HT1080 (cell line): ENCODE results near the gene XPNPEP1. TPM values are rescaled to one million over a fixed set of nuclear protein-coding genes. Genes with fewer than 3 reads are reported as not detected.

Source experiments
- DNase-seq: peaks from one replicate; pipeline ENCODE4 v3.0.0-alpha.2; 2015; ENCODE audit warnings: low read depth
- total RNA-seq: library from RNA; depleted of rRNA; stranded (reverse); fragments of >200 nt; shearing (Covaris generic); gene quantifications from 2 replicates; pipeline ENCODE4 v1.2.3, GENCODE V29; 2014

The XPNPEP1 gene
- total RNA-seq, 1 experiment from 2014 or later, result 88.8 TPM

DNA sequence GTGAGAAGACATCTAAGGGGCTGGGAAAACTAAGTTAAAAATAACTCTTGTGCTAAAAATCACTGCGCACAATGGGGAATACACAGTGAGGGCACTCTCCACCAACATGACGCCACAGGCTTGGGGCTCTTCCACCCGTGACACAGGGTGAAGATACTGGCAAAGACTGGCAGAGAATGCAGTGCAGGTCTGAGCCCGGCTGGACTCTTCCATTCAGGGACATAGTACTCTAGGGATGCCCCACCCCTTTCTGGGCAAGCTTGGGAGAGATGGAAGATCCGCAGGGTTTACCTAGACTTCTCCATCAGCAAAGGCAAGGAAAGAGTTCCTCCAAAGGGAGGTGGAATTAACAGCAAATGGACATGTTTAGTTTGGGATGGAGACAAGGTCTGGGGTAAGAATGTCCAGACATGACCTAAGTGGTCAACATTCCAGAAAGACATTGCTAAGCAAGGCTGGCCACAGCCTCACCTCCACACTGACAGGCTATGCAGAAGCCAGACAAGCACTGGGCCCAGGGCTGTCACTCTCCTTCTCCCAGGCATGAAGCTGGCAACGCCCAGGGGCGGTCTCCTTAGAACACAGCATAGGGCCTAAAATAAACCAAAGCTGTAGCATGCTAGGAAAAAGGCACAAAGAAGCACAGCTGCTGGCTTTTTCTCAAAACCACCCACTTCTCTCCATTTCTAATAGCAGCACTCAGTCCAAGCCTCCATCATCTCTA, 28.1 kb downstream of the XPNPEP1 start:
- DNase-seq, result no peak

DNA sequence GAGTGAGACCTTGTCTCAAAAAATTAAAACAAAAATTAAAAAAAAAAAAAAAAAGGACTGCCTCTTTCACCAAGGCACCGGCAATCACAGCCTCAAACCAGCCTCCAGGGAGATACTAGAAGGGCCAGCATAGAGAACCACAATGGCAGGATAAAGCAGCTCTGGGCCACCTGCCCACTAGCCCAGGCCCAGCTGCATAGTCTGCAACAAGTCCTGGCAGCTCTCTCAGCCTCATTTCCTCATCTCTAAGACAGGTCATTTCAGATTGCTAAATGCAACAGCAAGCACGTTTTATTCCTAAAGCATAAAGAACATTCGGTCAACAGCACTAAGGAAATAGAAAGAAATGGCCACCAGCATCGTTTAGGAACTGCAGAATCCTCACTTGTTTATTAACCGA, 28.8 kb downstream of the XPNPEP1 start:
- DNase-seq, result no peak

DNA sequence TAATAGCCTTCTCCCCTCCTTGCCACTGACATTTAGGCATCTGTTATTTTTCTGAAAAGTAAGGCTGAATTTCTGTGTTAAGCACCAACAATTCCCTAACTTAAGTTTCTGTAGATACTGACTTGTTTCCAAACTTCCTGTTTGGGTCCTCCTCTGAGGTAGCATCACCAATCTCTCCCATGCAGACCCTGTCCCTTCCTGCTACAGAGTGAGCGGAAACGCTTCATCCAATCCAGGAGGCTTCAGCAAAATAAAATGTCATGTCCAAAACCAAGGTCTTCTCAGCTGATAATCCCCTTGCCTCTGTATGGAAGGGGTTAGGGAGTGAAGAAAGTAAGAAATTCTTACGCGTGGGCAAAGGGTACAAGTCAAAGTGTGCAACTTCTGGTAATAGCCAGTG, 29.9 kb downstream of the XPNPEP1 start:
- DNase-seq, result no peak

DNA sequence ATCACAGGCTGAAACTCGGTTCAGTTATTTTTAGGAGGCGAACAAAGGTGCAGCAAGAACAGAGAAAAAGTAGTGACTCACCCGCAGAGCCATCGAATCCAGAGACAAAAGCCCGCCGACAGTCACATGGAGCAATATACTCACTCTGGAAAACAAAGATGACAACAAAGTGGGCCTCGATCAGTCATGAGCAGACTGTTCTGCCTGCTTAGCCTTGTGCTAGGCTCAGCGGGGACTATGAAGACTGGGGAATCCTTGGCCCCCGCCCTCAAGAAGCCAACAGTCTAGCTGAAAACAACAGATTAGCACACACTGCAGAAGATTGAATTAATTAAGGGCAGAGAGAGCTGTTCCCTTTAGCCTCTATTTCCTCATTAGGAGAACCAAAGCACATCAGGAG, 30.4 kb downstream of the XPNPEP1 start:
- peak; percentile 38 for DNase-seq

DNA sequence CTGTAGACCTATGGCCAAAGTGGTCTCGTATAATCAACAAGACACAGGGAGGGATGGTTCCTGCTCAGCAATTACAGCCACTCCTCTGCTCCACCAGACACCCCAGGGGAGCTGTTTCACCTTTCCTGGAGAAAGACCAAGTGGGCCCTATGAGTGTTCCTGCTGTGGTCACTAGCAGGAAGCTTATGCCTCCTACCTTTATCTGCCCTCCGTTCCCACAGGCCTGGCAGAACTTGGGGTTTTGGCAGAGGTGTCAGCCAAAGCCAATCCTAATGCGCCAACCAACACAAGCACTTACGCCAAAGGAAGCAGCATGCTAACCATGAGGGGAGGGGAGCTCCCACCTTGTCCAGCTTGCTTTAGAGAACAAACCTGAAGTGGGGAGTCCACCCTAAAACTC, 31.2 kb downstream of the XPNPEP1 start:
- DNase-seq, result peak; percentile 40

DNA sequence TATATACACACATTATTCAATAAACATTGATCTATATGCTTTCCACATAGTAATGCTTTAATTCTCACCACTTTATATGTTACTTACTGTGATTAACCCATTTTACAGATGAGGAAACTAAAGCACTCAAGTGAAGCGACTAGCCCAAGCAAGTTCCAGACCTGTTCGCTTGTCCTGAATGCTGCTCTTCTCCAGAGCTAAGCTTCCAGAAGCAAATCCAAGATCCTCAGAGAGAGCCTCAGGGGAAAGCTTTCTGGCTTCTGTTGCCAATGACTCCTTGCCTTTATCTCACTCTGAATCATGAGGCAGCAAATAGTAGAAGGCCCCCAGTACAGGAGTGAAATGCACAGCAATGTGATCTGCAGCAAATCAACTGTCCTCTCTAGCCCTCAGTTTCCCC, 32.2 kb downstream of the XPNPEP1 start:
- DNase-seq, result no peak

DNA sequence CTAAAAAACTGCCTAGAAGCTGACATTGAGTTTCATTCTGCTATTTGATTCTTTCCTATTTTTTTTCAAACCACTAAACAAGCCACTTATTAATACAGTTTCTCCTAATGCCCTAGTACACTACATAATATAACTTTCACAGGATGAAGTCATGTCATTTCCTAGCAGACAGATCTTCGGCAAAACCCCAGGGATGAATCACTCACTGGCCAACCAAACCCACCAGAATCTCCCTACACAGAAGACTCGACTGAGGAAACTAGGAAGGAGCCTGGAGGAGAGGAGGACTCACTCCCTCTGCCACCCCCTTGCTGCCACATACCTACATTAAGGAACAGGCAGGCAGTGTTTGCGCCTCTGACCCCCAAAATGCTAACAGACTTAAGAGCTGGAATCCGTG, 33.4 kb downstream of the XPNPEP1 start:
- peak; percentile 94 for DNase-seq

DNA sequence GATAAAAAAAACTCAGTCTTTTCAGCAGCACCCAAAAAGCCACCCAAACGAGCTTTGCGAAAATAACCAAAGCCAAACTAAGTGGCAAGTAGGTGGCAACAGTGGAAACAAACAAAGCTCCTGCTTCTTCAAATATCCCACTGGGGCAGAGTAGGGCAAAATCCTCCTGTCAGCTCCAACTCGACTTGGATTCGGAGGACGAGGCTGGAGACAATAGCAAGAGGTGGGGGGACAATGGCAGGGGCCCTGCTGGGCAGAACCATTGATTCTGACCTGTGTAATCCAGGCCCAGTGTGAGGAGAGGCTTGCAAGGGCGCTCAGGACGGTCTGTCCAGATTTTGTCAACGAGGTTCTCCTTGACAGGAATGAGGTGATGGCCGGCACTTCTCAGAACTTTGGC, 35.5 kb downstream of the XPNPEP1 start:
- DNase-seq, result no peak

DNA sequence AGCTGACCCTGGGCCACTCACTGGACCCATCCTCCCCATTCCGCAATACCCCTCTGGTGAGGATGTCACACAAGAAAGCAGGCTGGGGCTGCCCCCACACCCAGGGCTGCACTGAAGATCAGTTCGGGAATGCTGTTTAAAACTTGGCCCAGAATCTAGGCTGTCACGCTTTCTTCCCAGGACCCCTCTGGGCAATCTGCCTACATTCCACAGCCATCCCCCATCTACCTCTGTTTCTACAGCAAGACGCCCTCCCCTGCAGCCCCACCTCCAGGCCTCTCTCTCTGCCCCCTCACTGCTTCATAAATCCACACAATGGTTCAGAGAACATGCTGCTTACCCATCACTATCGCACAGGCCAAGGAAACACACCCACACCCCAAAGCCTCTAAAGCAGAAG, 36.1 kb downstream of the XPNPEP1 start:
- DNase-seq, result no peak

DNA sequence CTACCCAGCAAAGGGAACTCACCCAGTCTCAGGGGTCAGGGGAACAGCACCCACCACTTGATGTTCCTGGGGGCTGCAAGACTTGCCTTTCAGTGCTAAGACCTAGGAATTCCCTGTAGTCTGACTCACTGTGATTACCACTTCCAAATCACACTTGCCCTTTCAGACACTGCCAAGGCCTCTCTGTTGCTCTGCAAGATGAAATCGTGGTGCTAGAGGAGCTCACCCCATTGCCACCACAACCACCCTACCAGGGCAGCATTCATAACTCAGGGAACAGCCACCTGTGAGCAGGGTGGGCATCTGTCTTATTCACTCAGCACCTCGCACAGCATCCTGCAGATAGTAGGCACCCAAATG, 36.5 kb downstream of the XPNPEP1 start:
- no peak for DNase-seq

DNA sequence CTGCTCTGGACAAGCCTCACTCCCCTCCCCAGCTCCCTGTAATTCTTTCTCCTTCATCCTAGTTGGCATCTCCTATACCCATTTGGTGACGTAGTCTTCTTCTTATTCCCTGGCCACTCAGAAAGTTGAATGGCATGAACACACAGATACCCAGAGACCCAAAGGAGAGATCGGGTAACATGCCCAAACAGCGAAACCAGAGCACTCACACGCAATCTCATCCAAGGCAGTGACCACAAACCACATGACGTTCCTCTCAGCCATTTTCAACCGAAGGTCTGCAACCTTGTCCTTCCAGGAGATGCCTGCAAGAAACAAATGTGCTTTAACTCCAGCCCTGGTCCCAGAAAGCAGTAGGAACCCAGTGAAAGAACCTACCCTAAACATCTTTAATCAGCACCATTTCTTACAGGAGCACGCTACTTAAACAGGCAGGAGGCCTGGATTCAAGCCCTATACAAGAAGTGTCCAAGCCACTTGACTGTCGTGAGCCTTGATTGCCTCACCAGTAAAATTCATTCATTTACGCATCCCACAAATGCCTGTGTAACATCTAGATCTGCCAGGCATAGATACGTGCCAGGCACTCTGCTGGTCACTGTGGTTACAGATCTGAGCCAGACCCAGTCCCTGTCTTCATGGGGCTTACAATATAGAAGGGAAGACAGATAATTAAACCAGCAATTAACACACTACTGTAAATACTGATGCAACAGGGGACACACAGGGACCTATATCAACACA, 37.1 kb downstream of the XPNPEP1 start:
- DNase-seq, result no peak

DNA sequence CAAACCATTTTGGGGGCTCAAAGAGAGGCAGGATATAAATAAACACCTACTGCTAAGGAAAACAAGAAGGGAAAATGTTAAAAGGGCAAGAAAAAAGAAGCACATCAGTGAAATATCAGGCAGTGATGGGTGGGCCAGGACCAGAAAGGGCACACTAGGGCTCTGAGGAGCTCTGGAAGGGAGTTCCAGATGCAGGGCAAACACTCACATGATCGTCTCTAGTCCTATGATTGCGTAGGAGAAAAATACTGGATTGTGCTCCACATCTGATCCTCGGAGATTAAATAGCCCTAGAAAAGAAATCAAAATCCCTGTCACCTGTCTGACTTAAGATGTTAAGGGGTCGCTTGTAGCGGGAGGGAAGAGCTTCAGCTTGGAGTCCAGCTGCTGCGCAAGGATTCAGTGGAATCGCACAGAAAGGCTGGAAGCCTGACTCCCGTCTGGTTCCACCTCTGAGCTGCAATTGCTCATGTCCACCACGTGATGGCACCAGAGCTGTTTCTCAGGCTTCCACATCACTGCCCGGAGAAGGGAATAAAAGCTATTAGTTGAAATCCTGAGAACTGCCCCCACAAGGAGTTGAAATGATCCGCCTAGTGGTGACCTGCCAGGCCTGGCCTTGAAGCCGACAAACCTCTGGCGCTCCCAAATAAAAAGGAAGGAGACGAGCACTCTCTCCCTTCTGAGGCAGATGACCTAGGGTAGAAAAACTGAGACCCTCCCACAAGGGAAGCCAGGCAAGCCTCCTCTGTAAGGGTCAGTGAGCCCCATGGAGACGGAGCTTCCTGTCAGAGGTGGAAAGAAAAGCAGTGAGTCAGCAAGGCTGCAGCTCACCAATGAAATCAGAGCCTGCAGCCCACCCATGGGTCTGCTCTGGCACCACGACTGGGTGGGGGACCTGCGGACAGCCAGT, 39.2 kb downstream of the XPNPEP1 start:
- peak; percentile 84 for DNase-seq

DNA sequence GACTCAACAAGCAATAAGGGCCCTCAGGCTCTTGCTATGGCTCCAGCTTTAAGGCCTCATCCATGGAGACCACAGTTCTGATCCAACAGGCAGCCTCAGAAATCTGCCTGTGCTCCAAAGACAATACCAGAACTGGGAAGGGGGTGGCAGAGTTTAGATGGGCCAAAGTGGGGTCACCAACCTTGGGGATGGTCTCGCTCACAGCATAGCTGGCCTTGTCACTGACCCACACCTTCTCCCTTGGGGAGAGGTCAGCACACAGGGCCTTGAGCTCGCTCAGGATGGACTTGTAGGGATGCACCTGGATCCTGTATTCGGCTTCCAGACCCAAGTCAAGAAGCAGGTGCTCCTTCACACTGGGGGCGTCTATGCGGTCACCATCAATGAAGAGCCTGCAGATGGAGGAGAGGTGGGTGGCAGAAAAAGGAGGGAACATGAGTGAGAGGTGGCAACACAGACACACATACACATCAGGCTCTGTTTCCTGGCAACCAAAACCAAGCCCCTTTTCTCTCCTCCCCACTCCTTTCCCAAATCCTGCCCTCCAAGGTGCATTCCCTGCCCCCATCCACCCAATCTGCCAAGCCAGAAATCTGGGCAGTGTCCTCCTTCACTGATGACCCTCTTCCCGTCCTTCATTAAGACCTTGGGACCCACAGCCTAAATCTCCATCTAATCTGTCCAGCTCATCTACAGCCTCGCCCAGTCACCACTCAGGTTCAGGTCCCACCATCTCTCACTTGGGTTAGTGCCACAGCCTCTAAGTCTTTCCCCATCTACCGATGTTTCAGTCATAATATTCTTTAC, 40.9 kb downstream of the XPNPEP1 start:
- DNase-seq, result no peak

DNA sequence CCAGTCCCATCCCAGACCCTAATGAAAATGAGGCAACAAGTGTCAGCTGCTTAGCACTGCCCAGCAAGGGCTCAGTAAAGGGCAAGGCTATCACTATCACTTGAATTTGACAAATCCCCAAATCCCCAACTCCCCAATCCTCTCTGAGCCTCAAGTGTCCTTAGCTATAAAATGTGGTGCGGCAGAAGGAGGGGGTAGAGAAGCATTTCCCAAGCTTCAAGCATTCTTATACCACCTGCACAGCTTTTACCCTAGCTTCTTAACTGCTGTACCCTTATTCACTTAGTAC, 41.6 kb downstream of the XPNPEP1 start:
- DNase-seq, result no peak

DNA sequence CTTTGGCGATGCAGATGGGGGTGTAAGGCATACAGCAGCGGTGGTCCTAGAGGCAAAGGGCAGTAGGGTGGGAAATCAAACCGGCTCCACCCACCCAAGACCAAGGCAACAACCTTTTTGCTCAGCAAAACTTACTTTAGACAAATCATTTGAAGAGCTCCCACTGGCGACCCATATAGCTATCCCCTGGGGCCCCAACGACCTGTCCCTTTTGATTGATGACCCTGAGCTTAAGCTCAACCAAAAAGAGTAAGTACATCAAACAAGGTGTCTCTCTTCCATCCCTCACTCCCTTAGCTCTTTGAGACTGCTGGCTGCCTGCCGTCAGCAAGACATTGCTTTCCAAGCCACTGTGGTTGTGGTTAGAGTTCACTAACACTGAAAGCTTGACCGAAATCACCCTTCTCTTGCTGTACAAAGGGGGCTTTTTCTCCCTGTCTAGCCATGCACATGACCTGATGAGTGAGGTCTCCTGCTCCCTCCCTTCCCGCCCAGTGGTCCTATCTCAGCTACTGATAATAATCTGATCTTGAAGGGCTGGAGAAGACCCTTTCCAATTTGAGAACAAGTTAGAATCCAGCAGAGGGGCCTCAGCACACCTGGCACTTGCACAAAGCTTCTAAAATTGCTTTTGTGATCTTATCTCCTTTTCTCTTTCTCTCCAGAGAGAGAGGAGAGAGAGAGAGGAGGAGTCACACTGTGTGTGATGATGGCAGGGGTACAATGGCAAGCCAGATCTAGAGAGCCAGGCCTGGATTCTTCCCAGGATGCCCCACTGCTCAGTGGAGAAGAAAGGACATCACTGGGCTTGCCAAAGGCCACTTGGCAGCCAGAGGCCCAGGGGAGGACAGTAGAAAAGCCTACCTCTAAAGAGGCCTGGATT, 42.2 kb downstream of the XPNPEP1 start:
- DNase-seq, result no peak

DNA sequence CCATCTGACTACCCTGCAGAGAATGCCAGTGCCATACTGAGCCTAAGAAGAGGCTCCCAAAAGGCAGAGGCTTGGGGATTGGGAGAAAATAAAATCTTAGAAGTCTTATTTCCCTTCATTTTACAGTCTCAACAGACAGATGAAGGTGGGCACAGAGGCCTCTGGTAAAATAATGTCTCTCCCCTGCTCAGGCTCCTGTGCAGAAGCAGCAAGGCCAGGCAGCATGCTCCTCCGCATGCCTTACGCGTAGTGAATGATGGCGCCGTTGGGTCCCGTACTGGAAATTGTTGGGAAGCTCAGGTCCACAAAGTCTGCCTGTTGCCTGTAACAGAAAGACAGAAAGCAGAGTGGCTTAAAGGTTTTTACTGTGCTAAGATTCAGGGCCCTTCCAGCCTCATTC, 45.8 kb downstream of the XPNPEP1 start:
- no peak for DNase-seq

DNA sequence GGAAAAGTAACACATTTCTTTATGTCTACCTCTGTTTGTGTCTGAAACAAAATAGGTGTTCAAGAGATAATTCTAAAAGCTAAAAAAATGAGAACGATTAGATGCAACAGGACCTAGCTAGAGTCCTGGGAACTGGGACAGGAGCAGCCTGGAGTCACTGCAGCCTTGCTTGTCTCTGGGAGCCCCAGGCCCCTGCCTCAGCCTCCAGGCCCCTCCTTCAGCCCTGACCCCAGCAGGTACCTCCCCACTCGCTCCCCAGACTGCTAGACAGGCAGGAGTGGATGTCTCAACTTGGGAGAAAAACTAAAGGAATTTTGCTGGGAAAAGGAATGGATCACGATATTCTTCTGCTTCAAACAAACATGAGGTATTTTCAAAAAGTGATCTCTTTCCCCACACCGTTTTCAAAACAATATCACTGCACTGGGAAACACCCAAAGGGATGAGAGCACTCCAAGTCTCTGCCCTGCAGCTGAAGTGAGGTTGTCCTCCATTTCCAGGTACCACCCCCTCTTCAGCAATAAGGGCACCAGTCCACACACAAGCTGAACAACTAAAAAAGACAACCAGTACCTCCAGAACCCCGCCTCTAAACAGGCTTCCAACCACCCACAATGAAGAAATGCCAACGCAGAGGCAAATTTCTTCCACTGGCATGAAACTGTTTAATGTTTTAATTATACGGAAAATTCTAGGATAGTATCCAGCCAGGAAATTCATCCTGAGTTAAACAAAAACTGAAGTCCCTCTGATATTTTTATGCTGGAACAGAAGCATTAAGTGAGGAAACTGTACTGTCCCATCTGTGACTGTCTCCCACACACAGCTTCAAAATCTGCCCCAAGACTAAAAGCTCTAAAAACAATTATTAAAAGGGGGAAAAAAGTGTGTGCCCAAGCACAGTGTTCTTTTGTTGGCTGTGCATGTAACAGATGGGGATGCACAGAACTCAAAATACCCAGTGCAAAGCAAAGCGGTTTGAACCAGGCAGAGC, 47.2 kb downstream of the XPNPEP1 start:
- DNase-seq, result no peak

DNA sequence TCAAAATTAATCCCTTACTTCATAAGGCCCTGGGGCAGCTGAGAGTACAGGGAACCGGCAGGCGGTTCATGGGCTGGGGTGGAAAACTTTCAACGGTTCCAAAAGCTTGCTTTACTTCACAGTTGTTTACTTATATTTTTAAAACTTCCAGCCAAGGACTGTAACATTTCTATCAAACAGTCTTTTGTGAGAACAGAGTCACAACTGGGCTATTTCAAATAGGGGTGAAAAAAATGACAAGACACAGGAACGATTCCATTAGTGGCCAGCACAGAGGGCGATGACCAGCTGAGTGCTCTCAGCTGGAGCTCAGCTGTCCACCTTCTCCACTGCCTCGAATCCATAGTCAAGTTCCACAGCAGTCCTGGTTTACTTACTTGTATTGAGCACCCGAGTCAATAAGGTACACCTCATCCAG, 48.2 kb downstream of the XPNPEP1 start:
- DNase-seq, result no peak

DNA sequence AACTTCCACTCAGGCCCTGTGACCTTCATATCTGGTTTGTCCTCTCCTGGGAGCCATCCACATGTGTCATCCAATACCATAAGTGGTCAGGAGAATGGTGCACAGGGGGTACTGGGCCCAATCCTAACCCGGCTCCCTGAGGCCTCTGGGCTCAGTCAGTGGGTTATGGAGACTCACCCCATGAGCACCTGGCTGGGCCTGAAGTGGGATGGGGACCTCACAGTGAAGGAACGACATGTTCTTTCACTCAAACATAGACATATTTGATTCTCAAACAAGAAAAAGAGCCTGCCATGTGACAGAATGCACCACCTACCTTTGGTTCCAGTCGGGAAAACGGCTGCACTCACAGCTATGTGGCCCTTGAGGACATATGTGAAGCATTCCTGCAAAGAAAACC, 51.8 kb downstream of the XPNPEP1 start:
- no peak for DNase-seq
